Fibroblast of peridontal ligament (primary cell): ENCODE data around the gene KIAA0319L.
"Not testable (repeated sequence)": the region's sequence is repeated elsewhere in the genome, so short reads cannot be mapped to it uniquely, and the experiment has no call there.

Experiments used
- DNase-seq: peaks from one replicate; pipeline ENCODE4 v3.0.0-alpha.2; 2010; ENCODE audit errors: extremely low read depth

Gene KIAA0319L

DNA sequence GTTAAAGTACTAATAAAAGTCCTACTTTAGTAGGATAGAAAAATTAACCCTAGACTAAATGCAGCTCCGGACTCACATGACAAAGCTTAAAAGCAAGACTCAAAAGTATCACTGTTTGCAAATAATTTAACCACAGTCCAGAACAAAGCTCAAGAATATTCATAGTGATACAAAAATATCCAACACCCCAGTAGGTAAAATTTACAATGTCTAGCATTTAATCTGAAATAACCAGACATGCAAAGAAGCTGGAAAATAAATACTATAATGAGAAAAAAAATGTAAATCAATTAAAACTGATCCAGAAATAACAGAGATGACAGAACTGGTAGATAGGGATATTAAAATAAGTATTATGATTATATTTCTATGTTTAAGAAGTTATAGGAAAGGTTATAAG is 67.0 kb downstream of the KIAA0319L start:
- no peak for DNase-seq

DNA sequence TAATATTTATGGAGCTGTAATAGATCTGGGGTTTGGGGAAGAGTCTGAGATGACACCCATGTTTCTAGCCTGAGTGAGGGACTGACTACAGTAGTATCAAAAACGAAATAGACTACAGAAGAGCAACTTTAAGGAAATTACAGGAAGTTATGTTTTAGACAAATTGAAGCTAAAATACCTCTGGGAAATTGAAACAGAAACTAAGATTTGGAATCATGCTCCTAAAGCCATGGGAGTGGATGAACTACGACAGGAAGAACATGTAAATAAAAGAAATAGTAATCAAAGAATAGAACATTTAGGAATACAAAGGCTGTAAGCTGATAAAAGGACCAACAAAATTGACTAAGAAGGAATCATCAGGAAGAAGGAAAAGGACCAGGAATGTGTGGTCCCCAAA is 68.9 kb downstream of the KIAA0319L start:
- peak; percentile 53 for DNase-seq

DNA sequence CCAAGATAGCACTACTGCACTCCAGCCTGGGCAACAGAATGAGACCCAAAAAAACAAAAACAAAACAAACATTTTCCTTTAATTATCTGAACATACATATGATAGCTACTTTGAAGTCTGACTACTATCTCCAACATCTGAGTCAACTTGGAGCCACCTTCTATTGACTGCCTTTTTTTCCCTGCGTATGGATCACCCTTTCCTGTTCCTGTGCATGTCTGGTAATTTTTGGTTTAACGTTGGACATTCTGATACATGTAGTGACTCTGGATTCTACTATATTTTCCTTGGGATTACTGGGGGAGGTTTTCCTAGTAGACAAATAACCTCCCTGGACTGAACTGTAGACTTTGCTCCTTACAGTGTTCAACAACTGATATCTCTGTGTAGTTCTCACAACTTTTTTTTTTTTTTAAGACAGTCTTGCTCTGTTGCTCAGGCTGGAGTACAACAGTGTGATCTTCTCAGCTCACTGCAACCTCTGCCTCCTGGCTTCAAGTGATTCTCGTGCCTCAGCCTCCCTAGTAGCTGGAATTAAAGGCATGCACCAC is 70.3 kb downstream of the KIAA0319L start:
- DNase-seq, result no peak

DNA sequence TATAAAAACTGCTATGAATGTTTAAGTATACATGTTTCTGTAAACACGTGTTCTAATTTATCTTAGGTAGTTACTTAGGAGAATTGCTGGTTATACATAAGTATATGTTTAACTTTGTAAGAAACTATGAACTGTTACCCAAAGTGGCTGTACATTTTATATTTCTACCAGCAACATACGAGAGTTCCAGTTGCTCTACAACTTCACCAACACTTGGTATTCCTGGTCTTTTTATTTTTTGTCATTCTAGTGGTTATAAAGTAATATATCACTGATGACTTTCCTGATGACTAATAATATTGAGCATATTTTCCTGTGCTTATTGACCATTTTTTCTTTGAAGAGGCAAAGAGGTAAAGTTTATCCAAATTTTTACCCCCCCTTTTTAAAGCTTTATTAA is 76.0 kb downstream of the KIAA0319L start:
- no peak for DNase-seq

DNA sequence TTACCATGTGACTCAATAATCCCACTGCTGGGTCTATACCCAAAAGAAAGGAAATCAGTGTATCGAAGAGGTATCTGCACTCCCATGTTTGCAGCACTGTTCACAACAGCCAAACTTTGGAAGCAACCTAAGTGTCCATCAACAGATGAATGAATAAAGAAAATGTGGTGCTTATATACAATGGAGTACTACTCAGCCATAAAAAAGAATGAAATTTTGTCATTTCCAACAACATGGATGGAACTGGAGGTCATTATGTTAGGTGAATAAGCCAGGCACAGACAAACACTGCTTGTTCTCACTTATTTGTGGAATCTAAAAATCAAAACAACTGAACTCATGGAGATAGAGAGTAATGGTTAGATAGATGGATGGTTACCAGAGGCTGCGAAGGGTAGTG is 79.3 kb downstream of the KIAA0319L start:
- DNase-seq, result no peak

DNA sequence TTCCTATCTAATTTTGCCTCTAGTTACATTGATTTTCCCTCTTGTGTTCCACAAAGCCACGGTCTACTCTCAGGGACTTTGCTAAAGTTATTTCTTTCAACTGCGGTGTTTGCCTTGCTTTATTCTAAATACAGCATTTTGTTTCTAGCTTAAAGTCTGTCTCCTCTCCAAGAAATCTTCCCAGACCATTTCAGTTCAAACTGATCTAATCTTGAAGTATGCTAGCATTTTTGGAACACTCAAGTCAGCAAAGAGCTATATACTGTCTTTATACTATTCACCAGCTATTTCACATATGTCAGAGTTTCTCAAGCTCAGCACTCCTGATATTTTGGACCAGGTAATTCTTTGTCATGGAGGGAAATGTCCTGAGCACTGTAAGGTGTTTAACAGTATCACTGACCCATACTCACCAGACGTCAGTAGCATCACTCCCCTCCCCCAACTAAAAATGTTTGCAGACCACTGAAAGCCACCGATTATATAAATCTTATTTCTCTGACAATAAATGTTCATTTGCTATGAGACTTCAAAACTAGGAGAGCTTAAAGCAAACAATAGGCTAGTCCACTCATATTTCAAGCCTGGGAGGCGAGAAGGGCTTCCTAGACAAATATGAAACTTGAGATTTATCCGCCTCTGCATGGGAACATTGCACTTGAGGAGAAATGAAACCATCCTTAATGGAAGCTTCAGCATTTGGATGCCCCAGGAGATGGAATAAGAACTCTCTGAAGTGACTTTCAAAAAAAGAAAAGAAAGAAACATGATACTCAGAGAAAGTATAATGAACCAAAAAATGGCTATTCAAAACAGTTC is 81.1 kb downstream of the KIAA0319L start:
- peak; percentile 59 for DNase-seq

DNA sequence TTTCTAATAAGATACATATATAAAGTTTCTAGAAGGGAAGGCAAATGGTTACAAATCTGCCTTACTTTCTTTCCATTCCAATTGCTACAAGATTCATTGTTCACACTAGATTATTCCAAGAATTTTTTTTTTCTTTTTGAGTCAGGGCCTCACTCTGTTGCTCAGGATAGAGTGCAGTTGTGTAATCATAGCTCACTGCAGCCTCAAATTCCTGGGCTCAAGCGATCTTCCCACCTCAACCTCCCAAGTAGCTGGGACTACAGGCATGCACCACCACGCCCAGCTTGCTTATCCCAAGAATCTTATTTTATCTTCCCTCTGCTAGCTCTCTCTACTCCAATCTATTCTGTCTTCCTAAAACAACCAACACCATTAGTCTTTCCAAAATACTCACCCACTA is 81.8 kb downstream of the KIAA0319L start:
- DNase-seq, result no peak

DNA sequence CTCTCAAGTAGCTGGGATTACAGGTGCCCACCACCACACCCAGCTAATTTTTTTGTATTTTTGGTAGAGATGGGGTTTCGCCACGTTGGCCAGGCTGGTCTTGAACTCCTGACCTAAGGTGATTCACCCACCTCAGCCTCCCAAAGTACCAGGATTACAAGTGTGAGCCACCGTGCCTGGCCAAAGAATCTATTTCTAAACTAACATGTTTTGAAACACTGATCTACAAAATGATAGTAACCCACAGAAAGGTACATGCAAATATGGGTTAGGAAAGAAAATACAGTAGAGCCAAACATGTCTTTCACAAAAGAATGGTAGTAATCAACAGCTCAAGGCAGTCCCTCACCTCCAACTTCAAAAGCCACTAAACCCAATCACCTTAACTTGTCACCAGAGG is 84.0 kb downstream of the KIAA0319L start:
- DNase-seq, result not testable (repeated sequence)

DNA sequence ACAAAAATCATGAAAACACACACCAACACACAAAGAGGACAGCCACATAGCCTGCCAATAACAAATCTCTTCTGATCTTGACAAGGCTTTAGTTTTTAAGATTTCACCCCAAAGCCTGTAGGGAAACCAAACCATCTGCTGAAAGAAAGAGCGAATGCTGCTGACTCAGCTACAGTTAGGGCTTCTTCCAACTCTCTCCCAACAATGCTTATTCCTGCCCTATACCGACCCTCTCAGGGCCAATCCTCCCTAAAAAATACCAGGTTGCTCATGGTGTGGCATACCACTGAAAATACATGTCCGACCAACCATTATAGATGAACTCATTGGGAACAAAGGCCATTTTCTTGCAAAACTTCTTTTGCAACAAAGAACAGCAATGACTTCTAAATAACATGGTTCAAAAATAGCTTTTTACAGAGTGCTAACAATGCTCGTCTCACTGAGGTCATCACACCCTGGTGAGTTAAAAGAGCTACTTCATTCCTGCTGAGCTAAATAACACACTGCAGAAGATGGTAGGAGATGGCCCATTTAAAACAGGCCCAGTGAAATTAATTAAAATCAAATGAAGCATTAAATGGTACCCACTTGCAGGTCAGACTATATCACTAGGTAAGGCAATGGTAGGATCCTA is 86.1 kb downstream of the KIAA0319L start:
- DNase-seq, result no peak

DNA sequence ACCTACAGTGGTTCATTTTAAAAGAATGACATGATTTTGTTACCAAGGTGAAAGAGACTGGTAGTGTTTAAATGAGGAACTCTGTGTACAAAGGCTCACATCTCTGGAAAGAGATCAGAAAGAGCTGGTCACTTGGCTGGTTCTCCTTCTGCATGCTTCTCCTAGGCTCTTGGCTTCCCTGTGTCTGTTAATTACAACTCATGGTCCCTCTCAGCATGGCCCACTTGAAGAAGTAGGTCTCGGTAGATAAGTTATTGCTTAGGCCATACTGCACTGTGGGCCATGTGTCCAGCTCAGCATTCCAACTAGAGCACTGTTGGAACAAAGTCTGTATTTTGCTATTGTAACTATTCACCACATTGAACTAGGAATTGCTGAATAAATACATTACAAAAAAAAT is 91.1 kb downstream of the KIAA0319L start:
- no peak for DNase-seq

DNA sequence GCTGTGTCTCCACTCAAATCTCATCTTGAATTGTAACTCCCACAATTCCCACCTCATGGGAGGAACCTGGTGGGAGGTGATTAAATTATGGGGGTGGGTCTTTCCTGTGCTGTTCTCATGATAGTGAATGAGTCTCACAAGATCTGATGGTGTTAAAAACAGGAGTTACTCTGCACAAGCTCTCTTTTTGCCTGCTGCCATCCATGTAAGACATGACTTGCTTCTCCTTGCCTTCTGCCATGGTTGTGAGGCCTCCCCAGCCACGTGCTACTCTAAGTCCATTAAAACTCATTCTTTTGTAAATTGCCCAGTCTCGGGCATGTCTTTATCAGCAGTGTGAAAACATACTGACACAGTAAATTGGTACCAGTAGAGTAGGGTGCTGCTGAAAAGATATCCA is 93.5 kb downstream of the KIAA0319L start:
- DNase-seq, result not testable (repeated sequence)

DNA sequence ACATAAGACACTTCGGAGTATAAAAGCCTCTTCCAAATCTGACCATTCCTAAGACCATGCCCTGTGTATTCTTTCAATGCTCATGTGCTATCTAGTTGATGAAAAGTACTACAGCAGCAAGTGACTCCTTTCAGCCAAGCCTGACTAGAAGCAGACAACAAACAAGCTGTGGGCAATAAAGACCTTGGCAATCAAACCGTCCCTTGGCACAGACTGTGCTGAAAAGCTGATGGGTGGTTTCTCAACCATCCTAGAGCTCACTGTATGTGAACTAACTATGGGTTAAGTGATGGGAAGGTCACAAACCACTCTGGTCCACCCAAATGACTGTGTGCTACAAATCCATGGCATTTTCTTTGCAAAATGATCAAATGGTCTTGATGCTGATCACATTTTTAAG is 94.0 kb downstream of the KIAA0319L start:
- DNase-seq, result no peak

DNA sequence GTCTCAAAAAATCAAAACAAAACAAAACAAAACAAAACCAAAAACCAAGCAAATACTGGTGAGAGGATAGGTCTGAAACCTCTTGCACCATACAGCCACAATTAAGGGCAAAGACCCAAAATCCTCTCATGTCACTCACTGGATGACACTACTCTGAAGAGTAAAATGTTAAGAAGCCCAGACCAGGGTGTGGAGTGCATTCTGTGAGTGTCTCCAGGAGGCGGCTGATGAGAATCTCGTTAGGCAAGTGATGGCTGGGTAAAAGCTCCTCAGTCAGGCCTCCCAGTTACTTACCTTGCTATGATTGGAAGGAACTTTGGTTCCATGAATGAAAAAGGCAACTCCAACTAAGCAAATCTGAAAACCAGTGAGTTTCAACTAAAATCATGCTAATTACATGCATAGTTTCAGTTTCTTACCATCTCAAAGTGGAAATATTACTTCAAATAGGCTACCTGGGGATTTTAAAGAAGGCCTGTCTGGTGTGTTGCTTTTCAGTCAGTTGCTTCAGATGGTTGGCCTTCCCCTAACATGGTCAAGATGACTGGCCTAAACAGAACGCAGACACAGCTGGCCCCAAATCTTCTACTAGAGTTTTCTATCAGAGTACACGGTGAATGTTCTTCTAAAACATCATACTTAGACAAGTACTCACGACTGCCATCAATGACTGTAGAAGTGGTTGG is 95.1 kb downstream of the KIAA0319L start:
- DNase-seq, result no peak

DNA sequence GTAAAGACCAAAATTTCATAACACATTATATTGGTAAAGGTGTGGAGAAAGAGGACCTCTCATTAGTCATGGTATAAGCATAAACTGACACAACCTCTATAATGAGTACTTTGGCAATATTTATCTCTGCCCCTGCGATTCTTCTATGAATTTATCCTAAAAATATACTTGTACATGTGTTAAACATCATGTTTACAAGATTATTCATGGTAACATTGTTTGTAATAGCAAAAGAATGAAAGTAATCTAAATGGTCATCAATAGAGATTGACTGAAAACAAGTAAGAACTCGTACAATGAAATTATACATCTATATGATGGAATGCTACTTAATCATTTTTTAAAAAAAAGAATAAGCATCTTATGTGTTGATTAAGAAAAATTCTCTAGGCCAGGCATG is 96.4 kb downstream of the KIAA0319L start:
- no peak for DNase-seq

DNA sequence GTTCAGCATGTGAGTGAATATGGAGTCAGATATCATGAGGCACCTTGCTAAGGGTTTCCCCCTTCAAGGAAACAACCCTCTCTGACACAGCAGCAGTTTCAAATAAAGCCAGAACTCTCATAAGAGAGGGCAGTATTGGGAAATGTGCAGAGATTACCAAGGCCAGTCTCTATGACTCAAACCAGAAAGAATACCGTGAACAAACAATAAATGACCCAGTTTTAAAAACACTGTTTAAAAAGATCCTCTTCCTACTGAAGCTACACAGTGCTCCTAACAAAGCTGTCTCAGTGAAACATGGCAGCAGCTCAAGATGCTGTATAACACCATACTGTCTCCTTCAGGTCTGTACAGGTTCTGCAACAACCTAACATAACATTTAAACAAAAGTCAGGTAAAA is 102.6 kb downstream of the KIAA0319L start:
- peak; percentile 90 for DNase-seq

DNA sequence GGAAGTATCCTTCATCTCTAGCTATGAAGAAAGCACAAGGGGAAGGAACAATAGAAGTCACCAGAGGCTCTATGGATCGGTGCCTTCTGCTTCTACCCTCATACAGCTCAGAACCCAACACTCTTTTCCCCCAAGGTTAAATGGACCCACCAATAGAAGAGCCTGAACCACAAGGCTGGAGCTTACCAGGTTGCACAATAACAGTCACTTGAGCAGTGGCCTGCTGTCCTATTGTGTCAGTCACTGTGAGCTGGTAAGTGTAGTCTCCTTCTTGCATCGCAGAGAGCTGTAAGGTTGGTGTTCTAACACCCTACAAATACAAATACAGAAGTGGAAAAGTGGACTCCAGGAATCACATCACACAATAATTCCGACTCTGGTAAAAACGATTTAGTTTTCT is 103.0 kb downstream of the KIAA0319L start:
- DNase-seq, result no peak

DNA sequence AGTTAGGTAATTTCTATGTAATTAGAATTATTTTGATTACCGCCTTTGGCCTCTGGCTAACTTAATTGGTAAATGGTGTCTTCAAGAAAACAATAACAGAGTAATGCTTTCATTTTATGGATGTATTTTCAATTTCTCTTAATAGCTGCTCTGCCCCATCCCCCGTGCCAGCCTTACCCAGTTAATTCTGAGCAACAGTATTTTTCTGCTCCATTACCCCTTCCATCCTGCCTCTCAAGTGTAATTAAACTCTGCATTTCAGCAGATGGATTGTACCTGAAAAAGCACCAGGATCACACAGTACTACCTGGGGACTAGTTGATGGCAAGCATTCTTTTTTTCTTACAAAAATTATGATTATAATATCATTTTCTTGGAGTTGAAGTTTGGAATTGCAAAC is 104.2 kb downstream of the KIAA0319L start:
- no peak for DNase-seq

DNA sequence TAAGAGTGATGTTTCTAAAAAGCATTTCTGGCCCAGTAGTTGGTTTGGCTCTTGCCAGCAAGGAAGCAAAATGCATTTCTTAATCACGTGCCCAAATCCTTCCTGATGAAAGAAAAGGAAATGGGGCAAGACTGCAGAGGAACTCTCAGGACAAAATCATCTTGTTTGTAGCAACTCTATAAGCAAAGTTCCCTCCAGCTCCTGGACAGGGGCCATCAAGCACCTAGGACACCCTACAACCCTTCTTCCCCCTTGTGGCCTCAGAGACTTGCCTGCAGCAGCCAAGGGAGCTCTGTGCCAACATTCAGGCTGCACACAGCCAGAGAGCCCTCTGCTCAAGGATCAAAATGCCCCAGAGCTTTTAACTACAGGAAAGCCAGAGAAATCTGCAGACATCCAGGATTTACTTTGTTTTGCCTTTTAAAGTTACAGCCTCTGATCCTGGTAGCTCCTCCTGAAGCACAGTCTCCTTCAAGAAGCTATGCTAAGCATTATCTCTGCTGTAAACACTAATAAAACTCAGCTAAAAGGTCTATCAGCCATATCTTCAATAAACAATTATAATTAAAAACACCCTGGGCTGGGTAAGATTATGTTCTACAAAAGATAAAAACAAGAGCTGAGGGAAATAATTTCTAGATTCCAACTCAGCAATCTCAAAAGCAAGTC is 105.0 kb downstream of the KIAA0319L start:
- peak; percentile 93 for DNase-seq

DNA sequence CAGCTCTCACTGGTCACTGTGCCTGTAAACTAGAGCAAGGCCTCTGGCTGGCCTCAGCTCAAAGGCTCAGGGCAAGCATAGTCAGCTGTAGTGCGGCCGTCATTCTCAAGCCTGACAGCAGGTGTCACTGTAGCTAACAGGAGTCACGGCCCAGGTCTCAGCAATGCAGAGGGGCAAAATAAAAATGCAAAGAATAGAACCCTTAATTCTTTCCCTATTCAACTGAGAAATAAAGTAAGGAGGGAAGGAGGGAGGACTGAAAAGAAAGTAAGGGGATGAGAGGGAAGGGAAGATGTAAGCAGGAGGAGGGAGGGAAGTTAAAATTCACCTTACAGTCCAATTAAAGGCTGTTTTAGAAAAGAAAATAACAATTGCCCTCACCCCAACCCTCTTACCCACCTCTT is 106.1 kb downstream of the KIAA0319L start:
- DNase-seq, result peak; percentile 89

DNA sequence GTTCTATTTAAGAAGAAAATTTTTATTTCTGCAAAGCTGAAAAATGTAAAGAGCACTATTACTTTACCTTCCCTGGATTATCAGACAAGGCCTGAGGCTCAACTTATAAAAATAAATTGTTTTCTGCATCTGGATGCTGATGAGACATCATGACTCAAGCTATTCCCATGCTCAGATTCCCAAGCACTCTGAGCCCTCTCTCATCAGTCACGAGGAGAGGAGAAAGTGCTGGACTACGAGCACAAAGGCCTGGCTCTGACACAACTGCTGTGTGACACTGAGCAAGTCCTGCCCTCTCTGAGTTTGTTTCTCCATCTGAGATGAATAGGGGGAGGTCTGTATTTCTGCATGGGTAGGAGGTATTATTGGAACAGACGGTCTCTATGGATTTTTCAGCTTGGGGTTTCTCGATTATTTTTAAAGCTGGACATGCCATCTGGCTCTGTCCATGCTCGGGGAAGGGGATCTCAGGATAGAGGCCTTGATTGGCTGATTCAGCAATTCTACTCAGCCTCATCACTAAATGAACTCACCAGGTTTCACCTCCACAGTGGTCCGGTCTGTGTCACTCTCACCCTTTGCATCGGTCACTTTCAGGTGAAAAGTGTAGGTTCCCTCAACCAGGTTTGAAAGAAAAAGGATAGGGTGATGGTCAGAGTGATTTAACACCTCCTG is 107.7 kb downstream of the KIAA0319L start:
- peak; percentile 97 for DNase-seq

DNA sequence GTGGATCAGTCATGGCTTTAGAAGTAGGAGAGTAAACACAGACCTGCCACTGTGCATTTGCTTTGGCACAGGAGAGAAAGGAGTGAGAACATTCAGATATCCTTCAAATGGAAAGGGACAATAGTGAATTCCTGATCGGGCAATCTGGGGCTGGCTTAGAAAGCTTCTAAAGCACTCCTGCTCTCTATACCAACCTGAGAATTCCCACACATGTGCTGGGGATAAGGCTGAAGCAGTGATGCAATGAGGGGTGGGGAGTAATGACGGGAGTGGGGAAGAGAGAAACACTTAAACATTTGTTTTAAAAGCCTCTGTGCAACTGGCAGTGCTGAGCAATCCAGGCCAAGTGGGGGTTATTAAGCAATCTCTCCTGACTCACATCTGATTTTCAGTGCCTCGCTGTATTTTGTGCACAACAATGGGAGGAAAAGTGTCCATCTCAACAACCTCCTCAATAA is 108.8 kb downstream of the KIAA0319L start:
- peak; percentile 98 for DNase-seq
